HG03108 (cell line): Measurements from ENCODE around the gene STATH.
"Not testable (repeated sequence)": the region's sequence is repeated elsewhere in the genome, so short reads cannot be mapped to it uniquely, and the experiment has no call there.

ENCODE experiments used
- ATAC-seq: cut with Tn5 transposase; IDR thresholded peaks from one replicate; pipeline ENCODE4 v1.9.1; 2021; ENCODE audit warnings: moderate library complexity; ENCODE audit not compliant: unreplicated experiment

The STATH gene

GRCh38 chr4:69995526-69996016, at the start of gene STATH:
Gene STATH (plus strand): TSS chr4:69995966. CDS start chr4:69998438, 2,472 bp downstream.
- ATAC-seq, result no peak

GRCh38 chr4:69951602-69952001, 44.2 kb upstream of the STATH start:
- no peak for ATAC-seq

GRCh38 chr4:69957209-69957608, 38.6 kb upstream of the STATH start:
- ATAC-seq, result no peak

- ATAC-seq, result no peak
Measured at GRCh38 chr4:69965628-69966027, 30.1 kb upstream of the STATH start, which contains the start of gene CSN2. Gene CSN2 (minus strand): TSS chr4:69965728. CDS start chr4:69960995, 4,733 bp downstream.

- no peak for ATAC-seq
Measured at GRCh38 chr4:69970071-69970470, 25.7 kb upstream of the STATH start.

GRCh38 chr4:69974631-69975030, 21.1 kb upstream of the STATH start:
- no peak for ATAC-seq

GRCh38 chr4:69977582-69977981, 18.2 kb upstream of the STATH start:
- ATAC-seq, result no peak

- ATAC-seq, result no peak
Measured at GRCh38 chr4:69984030-69984443, 11.7 kb upstream of the STATH start.

GRCh38 chr4:69986663-69987062, 9.1 kb upstream of the STATH start:
- no peak for ATAC-seq

GRCh38 chr4:69991016-69991415, 4.8 kb upstream of the STATH start:
- no peak for ATAC-seq

- no peak for ATAC-seq
Measured at GRCh38 chr4:69994782-69995181, 984 bp upstream of the STATH start.

GRCh38 chr4:69999420-69999819, 3.7 kb downstream of the STATH start:
- ATAC-seq, result no peak

- ATAC-seq, result no peak
Measured at GRCh38 chr4:70000711-70001110, 4.9 kb downstream of the STATH start.

- no peak for ATAC-seq
Measured at GRCh38 chr4:70002507-70002906, 6.7 kb downstream of the STATH start.

GRCh38 chr4:70008771-70009170, 13.0 kb downstream of the STATH start:
- ATAC-seq, result no peak

- not testable (repeated sequence) for ATAC-seq
Measured at GRCh38 chr4:70019006-70019405, 23.2 kb downstream of the STATH start.

GRCh38 chr4:70023218-70023617, 27.5 kb downstream of the STATH start:
- no peak for ATAC-seq

GRCh38 chr4:70027011-70027410, 31.2 kb downstream of the STATH start:
- ATAC-seq, result no peak

- ATAC-seq, result not testable (repeated sequence)
Measured at GRCh38 chr4:70028159-70028558, 32.4 kb downstream of the STATH start, which contains the start of gene HTN3. Gene HTN3 (plus strand): TSS chr4:70028459. CDS start chr4:70030741, 2,282 bp downstream.

- ATAC-seq, result not testable (repeated sequence)
Measured at GRCh38 chr4:70037559-70037958, 41.8 kb downstream of the STATH start.

GRCh38 chr4:70039928-70040327, 44.2 kb downstream of the STATH start:
- ATAC-seq, result not testable (repeated sequence)

- no peak for ATAC-seq
Measured at GRCh38 chr4:70041652-70042286, 46.0 kb downstream of the STATH start.

GRCh38 chr4:70050138-70050537, 54.4 kb downstream of the STATH start, which contains the start of gene HTN1:
Gene HTN1 (plus strand): TSS chr4:70050438. CDS start chr4:70053077, 2,639 bp downstream.
- not testable (repeated sequence) for ATAC-seq
